KOPT-K1 (cell line): ENCODE measurements around the gene DDX23.
A peak's percentile ranks its signal among the peaks of the same experiment; 100 is the strongest.
"Not testable (repeated sequence)": the region's sequence is repeated elsewhere in the genome, so short reads cannot be mapped to it uniquely, and the experiment has no call there.

Experiments used
- H3K27ac ChIP-seq: fragments of 200-600 bp; sonication (generic); 2 replicates; pipeline ENCODE4 v1.5.1; 2016; ENCODE audit warnings: antibody characterized with exemption, mild to moderate bottlenecking, low read depth, low read length; ENCODE audit not compliant: poor library complexity, severe bottlenecking
- H3K36me3 ChIP-seq: fragments of 200-600 bp; sonication (generic); 2 replicates; pipeline ENCODE4 v1.5.1; 2017; ENCODE audit warnings: antibody characterized with exemption, mild to moderate bottlenecking, low read length, moderate library complexity; ENCODE audit not compliant: insufficient read depth
- H3K9me3 ChIP-seq: fragments of 200-600 bp; sonication (generic); 2 replicates; pipeline ENCODE4 v1.5.1; 2017; ENCODE audit warnings: antibody characterized with exemption, low read length, mild to moderate bottlenecking; ENCODE audit not compliant: insufficient read depth, poor library complexity, severe bottlenecking

The DDX23 gene

DNA sequence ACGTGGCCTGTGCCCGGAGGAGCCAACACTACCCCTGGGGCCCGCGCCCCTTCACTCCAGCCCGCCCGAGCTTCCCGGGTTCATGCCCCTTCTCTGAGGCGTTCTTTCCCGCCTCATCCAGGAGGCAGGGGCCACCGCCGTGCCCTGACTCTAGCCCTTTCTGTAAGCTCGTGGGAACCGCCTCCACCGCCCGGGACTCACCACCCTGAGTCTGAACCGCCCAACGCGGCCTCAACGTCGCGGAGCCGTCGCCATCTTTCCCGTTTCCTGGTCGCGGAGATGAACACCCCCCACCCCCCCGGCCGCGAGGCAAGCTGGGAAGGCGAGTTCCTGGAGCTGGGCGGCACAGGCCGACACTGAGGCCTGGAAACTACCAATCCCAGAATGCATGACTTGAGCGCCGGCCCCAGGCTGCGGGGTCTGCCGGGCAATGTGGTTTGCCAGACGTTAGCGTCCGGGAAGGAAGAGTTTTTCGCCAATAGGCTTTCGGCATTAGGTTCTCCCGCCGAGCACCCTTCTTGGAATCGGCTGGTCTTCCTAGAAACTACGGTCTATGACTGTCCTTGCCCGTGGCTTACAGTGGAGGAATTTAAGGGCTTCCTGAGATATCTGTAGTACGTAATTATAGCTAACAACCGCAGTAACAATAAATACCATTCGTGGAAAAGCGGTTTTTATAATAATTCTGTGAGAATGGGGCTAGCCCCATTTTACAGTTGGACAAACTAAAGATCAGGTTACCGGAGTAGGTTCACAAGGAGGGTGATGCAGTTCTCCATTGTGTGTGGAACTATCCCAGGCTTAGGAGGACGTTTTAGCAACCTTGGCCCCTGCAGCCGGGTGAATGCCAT is at the start of gene DDX23:
Gene DDX23 (minus strand): TSS at position 281 of the 851 bp plus-strand sequence. CDS start 6,381 bp downstream, outside the sequence.
- H3K36me3 ChIP-seq: peaks cover 38% of the 10 kb centered on the region
- H3K9me3 ChIP-seq: no peaks in the 10 kb centered on the region
- H3K27ac ChIP-seq: peak within 1 kb of the TSS; percentile 97

- H3K36me3 ChIP-seq: no peaks in the 10 kb centered on the region
- no peaks in the 10 kb centered on the region for H3K9me3 ChIP-seq
- no peak overlapping the region for H3K27ac ChIP-seq
Measured at GRCh38 chr12:48901278-48901677, 49.3 kb upstream of the DDX23 start.

DNA sequence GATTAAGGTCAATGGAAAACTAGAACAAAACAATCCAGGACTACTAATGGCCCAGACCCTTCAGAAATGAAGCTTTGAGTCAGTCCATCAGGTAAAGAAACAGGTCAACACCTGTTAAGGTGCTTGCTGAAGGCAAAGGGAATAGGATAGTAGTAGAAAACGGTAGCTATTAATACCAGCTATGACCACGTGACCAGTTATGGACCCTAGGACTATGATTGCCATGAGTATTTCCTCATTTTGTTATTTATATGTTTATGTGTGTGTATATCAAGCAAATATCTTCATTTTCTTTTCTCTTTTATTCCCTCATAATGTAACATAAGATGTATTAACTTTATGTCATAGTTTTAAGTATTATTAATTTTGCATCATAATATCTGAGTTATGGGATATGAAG is 47.7 kb upstream of the DDX23 start:
- no peaks in the 10 kb centered on the region for H3K36me3 ChIP-seq
- no peaks in the 10 kb centered on the region for H3K9me3 ChIP-seq
- H3K27ac ChIP-seq: no peak overlapping the region

- no peaks in the 10 kb centered on the region for H3K36me3 ChIP-seq
- no peaks in the 10 kb centered on the region for H3K9me3 ChIP-seq
- no peak overlapping the region for H3K27ac ChIP-seq
Measured at GRCh38 chr12:48894271-48894670, 42.3 kb upstream of the DDX23 start.

GRCh38 chr12:48890657-48891418 is 38.9 kb upstream of the DDX23 start:
- Histone ChIP-seq H3K9me3 (no peaks in the 10 kb centered on the region), H3K36me3 (no peaks in the 10 kb centered on the region), H3K27ac (no peak overlapping the region)

DNA sequence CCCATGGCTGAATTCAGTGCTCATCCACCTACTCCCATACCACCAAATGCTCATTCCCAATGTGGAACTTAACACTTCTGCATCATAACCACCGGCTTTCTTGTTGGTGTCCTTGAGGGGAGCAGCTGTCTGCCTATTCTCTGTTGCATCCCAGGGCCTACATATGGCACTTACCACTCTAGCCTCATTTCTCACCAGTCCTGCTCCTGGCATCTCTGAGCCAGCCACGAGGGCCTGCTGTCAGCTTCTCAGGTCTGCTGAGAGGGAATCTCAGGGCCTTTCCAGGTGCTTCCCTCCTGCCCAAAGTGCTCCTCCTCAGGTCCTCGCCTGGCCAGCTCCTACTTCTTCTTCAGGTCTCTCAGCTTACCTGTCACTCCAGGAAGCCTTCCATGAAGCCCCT is 37.7 kb upstream of the DDX23 start:
- H3K27ac ChIP-seq: no peak overlapping the region
- no peaks in the 10 kb centered on the region for H3K9me3 ChIP-seq
- H3K36me3 ChIP-seq: no peaks in the 10 kb centered on the region

DNA sequence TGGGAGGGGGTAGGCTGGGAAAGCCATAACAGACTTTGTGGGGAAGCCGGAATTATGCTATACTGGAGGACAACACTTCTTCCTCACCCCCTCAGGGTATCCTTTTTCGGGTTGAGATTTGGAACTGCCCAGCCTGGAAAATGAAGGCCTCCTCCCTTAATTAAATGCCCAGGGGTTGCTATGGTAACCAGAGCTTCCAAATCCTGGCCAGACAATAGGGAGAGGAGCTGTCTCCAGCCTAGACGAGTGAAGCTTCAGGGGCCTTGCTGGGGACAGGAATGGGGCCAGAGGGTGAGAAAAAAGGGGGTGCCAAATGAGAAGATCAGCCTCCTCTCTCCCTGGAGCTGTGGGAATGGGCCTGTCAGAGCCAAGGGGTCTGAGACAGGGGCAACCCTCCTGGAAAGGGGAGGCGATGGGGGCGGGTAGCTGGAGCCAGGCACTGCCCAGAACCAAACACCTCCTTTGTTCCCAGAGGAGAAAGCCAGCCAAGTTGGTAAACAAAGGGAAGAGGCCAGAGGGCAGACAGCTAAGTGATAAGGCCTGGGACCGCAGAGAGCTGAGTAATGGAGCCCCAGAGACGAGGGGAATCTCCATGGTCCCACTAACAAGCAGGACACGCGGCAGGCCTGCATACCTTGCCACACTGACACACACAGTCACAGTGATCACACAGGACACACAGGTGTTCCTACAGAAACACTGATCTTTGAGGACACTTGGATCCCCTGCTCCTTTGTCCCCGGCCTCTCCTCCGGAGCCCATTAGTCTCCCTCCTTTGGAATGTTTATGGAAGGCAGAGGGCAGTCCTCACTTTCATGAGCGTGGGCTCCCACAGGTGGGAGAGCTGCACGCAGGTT is 31.6 kb upstream of the DDX23 start:
- Histone ChIP-seq H3K36me3 (no peaks in the 10 kb centered on the region), H3K27ac (no peak overlapping the region), H3K9me3 (no peaks in the 10 kb centered on the region)

- Histone ChIP-seq H3K27ac (no peak overlapping the region), H3K36me3 (no peaks in the 10 kb centered on the region), H3K9me3 (no peaks in the 10 kb centered on the region)
Measured at GRCh38 chr12:48882972-48883304, 31.0 kb upstream of the DDX23 start.

- H3K27ac ChIP-seq: no peak overlapping the region
Measured at GRCh38 chr12:48882315-48882687, 30.3 kb upstream of the DDX23 start.

DNA sequence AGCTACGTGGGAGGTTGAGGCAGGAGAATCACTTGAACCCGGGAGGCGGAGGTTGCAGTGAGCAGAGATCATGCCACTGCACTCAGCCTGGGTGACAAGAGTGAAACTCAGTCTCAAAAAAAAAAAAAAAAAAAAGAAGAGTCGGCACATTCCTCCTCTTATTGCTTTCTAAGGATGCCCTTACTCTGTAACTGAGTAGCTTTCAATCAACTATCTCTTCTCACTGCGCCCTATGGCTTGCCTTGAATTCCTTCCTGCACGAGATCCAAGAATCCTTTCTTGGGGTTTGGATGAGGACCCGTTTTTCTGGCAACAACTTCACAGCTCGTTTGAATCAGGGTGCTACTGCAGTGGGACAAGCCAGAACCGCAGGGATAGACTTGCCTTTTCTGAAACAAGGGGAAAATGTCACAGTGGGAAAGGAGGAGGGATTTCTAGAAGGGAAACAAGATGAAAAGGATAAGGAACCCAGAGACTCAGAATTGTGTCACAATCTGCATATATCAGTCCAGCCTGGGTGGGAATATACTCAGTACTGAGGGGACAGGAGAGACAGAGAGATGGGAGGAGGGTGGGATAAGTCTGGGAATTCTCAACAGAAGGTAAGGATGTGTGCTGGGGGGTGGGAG is 29.8 kb upstream of the DDX23 start:
- no peaks in the 10 kb centered on the region for H3K36me3 ChIP-seq
- no peak overlapping the region for H3K27ac ChIP-seq

More at GRCh38 chr12:48882315-48882687, 30.3 kb upstream of the DDX23 start:
- Histone ChIP-seq H3K9me3 (no peaks in the 10 kb centered on the region), H3K36me3 (no peaks in the 10 kb centered on the region)

GRCh38 chr12:48880647-48881046 is 28.7 kb upstream of the DDX23 start:
- Histone ChIP-seq H3K36me3 (no peaks in the 10 kb centered on the region), H3K27ac (no peak overlapping the region), H3K9me3 (no peaks in the 10 kb centered on the region)

More for the DNA sequence above, 29.8 kb upstream of the DDX23 start:
- no peaks in the 10 kb centered on the region for H3K9me3 ChIP-seq

DNA sequence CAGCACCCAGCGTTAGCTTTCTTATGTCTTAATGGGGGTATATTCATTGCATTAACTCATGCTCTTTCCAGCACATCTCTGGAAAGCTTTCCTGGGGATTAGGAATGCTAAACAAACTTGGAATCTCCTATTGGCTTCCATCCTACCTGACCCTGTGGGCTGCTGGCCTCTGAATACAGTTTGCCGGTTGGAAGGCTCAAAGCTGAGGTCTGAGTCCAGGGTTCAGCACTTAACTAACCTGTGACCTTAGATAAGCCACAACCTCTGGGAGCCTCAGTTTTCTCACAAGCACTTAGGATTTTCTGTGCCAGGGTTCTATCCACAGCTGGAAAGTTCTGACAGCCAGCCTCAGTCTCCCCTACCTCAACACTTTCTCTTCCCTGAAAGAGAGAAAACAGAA is 26.6 kb upstream of the DDX23 start:
- Histone ChIP-seq H3K36me3 (no peaks in the 10 kb centered on the region), H3K9me3 (no peaks in the 10 kb centered on the region), H3K27ac (no peak overlapping the region)

DNA sequence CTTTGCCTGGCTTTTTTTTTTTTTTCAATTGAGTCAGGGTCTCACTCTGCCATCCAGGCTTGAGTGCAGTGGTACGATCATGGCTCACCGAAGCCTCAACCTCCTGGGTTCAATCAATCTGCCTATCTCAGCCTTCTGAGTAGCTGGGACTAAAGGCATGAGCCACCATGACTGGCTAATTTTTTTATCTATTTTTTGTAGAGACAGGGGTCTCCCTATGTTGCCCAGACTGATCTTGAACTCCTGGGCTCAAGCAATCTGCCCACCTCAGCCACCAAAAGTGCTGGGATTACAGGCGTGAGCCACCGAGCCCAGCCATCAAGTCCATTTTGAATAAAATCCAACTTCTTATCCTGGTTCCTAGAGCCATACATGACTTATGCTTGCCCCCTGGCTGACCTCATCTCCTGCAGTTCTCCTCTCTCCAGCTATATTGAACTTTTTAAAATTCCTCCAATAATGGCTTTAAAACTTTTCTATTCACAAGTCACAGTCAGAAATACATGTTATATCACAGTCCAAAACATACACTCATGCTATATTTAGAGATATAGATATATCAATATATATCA is 24.1 kb upstream of the DDX23 start:
- Histone ChIP-seq H3K36me3 (no peaks in the 10 kb centered on the region), H3K27ac (no peak overlapping the region), H3K9me3 (no peaks in the 10 kb centered on the region)

- H3K27ac ChIP-seq, H3K9me3 ChIP-seq, H3K36me3 ChIP-seq: not testable (repeated sequence)
Measured at GRCh38 chr12:48873534-48873933, 21.6 kb upstream of the DDX23 start.
